ENCODE results near the gene ACTN2.

The ACTN2 gene

DNA sequence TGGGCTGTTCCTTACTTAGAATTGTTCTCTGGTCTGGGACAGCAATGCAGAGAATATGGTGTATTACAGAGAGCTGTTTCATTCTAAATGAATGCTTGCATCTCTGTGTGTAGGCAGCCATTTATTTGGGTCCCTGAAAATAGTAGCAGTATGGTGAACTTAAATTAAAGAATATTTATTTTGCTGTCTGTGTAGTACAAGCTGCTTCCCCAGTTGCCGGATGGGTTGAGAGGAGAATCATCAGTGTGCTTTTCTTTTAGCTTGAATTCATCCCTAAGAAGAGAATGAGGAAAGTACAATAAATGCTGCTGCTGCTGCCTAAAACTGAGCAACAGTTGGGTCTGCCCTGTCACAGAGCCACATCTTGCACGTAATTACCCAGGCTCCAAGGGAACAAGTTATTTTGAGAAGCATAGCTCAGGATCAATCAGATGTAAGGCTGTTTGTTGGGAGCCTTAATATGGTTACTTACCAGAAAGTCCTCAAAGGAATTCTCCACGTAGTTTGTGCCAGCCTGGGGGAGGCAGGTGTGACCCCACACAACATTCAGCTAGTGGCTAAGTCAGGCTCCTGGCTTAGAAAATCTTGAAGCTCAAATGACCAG lies 16.6 kb downstream of the ACTN2 start:
- H3K27ac ChIP-seq, result no peak overlapping the region

DNA sequence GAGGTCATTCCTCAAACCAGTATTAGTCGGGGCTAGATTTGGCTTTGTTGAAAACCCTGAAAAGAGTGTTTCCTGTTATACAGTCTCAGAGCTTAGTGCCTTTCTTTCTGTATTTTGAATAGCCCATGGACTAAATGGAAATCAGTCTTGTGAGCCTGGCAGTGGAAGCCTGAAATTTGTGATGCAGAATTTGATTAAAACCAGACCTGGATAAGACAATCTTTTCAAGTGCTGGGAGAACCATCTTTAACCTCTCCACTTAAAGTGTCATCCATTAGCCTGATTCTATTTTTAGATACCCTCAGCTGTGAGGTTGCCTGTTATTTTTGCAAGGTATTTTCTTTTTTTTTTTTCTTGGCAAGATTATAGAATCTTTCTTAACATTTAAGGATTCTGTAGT lies 19.5 kb downstream of the ACTN2 start:
- TF ChIP-seq, protein P1, sequence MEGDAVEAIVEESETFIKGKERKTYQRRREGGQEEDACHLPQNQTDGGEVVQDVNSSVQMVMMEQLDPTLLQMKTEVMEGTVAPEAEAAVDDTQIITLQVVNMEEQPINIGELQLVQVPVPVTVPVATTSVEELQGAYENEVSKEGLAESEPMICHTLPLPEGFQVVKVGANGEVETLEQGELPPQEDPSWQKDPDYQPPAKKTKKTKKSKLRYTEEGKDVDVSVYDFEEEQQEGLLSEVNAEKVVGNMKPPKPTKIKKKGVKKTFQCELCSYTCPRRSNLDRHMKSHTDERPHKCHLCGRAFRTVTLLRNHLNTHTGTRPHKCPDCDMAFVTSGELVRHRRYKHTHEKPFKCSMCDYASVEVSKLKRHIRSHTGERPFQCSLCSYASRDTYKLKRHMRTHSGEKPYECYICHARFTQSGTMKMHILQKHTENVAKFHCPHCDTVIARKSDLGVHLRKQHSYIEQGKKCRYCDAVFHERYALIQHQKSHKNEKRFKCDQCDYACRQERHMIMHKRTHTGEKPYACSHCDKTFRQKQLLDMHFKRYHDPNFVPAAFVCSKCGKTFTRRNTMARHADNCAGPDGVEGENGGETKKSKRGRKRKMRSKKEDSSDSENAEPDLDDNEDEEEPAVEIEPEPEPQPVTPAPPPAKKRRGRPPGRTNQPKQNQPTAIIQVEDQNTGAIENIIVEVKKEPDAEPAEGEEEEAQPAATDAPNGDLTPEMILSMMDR (IDR thresholded peaks at IDR 0.05), result no peak
- no peak overlapping the region for H3K4me3 ChIP-seq
- H3K36me3 ChIP-seq, result no peaks in the 10 kb centered on the region
- H3K4me1 ChIP-seq, result peaks cover 0 to 30% (median 1%) of the 10 kb centered on the region in 4 donors
- no peaks in the 10 kb centered on the region for H3K9me3 ChIP-seq
- no peak overlapping the region for H3K27ac ChIP-seq
- no peaks in the 10 kb centered on the region for H3K27me3 ChIP-seq
- no peak for DNase-seq
- intact Hi-C loops (cut with DNase I; ENCODE audit: low total_unique reads), result no loop called here

More for the DNA sequence above, 16.6 kb downstream of the ACTN2 start:
- Histone ChIP-seq H3K4me3 (no peak overlapping the region), H3K27me3 (no peaks in the 10 kb centered on the region), H3K36me3 (no peaks in the 10 kb centered on the region), H3K4me1 (peaks cover 0 to 48% (median 4%) of the 10 kb centered on the region in 4 donors), H3K9me3 (no peaks in the 10 kb centered on the region)
- no peak for DNase-seq
- TF ChIP-seq, protein P1 (IDR thresholded peaks at IDR 0.05), result no peak
- intact Hi-C loops (cut with DNase I; ENCODE audit: low total_unique reads), result no loop called here

DNA sequence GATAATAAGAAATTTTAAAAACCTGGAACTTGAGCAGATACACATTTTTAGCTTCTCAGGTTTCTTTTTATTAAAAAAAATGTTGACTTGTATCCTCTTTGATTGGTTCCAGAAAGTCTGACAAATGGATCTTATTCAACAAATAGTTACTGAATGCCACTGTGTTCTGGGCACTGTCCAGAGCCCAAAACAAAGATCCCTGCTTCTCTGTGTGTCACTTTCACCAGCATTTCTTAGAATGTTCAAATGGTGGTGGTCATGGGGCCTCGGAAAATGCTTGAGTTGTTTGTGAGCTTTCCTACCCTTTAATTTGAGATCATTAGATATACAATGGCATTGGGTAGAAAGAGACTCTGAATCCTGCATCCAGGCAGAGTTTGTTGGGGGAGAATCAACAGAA lies 19.9 kb downstream of the ACTN2 start:
- peaks cover 0 to 26% (median 0%) of the 10 kb centered on the region in 4 donors for H3K4me1 ChIP-seq
- intact Hi-C loops (cut with DNase I; ENCODE audit: low total_unique reads), result no loop called here
- no peak for DNase-seq
- no peaks in the 10 kb centered on the region for H3K36me3 ChIP-seq
- TF ChIP-seq, protein P1 (IDR thresholded peaks at IDR 0.05), result no peak
- H3K9me3 ChIP-seq, result no peaks in the 10 kb centered on the region
- no peak overlapping the region for H3K4me3 ChIP-seq
- no peak overlapping the region for H3K27ac ChIP-seq
- H3K27me3 ChIP-seq, result no peaks in the 10 kb centered on the region

DNA sequence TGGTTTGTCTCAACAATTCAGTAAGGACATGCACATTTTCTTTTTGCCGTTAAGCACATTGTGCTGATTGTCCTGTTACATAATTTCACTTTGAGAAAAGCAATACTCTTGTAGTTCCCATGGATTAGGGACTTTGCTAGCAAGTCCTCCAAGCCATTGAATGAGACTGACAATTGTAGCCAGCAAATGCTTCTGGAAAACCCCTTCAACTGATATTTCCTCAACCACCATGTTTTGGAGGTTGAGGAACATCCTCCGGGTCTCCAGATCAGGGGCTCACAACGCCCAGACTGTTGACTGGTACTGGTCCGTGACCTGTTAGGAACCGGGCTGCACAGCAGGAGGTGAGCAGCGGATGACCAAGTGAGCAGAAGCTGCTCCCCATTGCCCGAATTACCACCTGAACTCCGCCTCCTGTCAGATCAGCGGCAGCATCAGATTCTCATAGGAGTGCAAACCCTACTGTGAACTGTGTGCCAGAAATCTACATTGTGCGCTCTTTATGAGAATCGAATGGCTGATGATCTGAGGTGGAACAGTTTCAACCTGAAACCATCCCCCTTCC lies 24.1 kb downstream of the ACTN2 start:
- intact Hi-C loops (cut with DNase I; ENCODE audit: low total_unique reads), result no loop called here
- no peaks in the 10 kb centered on the region for H3K27me3 ChIP-seq
- no peaks in the 10 kb centered on the region for H3K36me3 ChIP-seq
- no peak for DNase-seq
- peaks cover 0 to 13% (median 0%) of the 10 kb centered on the region in 4 donors for H3K4me1 ChIP-seq
- no peak overlapping the region for H3K4me3 ChIP-seq
- no peaks in the 10 kb centered on the region for H3K9me3 ChIP-seq
- TF ChIP-seq, protein P1 (IDR thresholded peaks at IDR 0.05), result no peak
- no peak overlapping the region for H3K27ac ChIP-seq

DNA sequence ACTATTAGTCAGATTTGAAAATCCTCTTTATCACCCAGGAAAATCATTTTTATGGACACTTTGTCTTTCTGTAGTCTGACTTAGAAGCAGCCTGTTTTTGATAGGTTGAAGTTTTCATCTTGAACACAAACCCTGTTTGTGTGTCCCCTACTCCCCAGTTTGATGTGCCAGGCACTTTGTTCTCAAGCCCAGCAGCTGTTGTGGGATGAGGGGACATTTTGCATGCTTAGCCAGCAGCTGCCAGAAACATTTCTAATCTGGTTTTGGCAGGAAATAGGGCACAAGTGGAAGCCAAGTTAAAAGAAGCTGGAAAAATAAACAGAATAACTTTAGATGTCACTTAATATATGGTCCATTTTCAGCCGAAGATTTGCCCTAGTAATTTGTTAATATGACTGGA lies 29.9 kb downstream of the ACTN2 start:
- H3K36me3 ChIP-seq, result no peaks in the 10 kb centered on the region
- no peaks in the 10 kb centered on the region for H3K27me3 ChIP-seq
- DNase-seq, result no peak
- intact Hi-C loops (cut with DNase I; ENCODE audit: low total_unique reads), result no loop called here
- no peak overlapping the region for H3K4me3 ChIP-seq
- H3K4me1 ChIP-seq, result peaks cover 0 to 41% (median 22%) of the 10 kb centered on the region in 4 donors
- TF ChIP-seq, protein P1 (IDR thresholded peaks at IDR 0.05), result no peak
- no peaks in the 10 kb centered on the region for H3K9me3 ChIP-seq
- H3K27ac ChIP-seq, result peak overlapping the region; percentile 55 to 65

Measured in tibial artery (tissue), 4 donors.